ENCODE data around the gene SLC9A3.
"Not testable (repeated sequence)": the region's sequence is repeated elsewhere in the genome, so short reads cannot be mapped to it uniquely, and the experiment has no call there.

Gene SLC9A3

GRCh38 chr5:524234-524972, at the start of gene SLC9A3:
Gene SLC9A3, minus strand, starts transcription at chr5:524449.
- no peak for DNase-seq (ENCODE audit: low read depth in 2 of 2)

DNA sequence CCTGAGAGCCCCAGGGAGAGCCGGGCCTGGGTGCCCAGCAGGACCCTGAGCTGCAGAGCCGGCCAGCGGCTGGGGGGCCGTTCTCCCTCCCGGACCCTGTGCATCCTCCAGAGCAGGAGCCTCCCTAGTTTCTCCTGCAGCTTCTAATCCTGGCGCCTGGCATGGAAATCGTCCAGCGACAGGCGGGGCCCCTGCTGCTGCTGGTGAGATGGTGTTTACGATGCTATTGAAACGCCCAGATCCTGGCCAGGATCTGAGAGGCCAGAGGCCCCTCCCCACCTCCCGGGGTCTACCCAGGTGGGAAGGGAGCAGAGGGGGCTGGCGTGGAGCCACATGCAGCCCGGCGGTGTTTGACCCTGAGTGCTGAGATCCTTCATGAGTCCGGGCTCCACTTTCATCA, 49.7 kb upstream of the SLC9A3 start:
- no peak for DNase-seq (ENCODE audit: low read depth in 2 of 2)

- DNase-seq (ENCODE audit: low read depth in 2 of 2): no peak
Measured at GRCh38 chr5:573206-573605, 49.0 kb upstream of the SLC9A3 start.

- DNase-seq (ENCODE audit: low read depth in 2 of 2): no peak
Measured at GRCh38 chr5:572398-573019, 48.3 kb upstream of the SLC9A3 start.

GRCh38 chr5:571791-572190, 47.5 kb upstream of the SLC9A3 start:
- no peak for DNase-seq (ENCODE audit: low read depth in 2 of 2)

GRCh38 chr5:570886-571285, 46.6 kb upstream of the SLC9A3 start:
- DNase-seq (ENCODE audit: low read depth in 2 of 2): no peak

DNA sequence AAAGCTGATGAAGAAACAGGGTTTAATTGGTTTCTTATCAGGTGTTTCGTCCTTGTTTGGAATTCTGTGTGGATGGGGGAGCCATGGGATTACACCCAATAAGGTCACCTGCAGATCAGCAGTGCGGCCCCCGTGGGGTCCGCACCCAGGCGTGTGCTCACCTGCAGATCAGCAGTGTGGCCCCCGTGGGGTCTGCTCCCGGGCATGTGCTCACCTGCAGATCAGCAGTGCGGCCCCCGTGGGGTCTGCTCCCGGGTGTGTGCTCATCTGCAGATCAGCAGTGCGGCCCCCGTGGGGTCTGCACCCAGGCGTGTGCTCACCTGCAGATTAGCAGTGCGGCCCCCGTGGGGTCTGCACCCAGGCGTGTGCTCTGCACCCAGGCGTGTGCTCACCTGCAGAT, 46.2 kb upstream of the SLC9A3 start:
- no peak for DNase-seq (ENCODE audit: low read depth in 2 of 2)

GRCh38 chr5:569868-570361, 45.7 kb upstream of the SLC9A3 start:
- no peak for DNase-seq (ENCODE audit: low read depth in 2 of 2)

GRCh38 chr5:569358-569867, 45.2 kb upstream of the SLC9A3 start:
- DNase-seq (ENCODE audit: low read depth in 2 of 2): no peak

GRCh38 chr5:568809-569208, 44.6 kb upstream of the SLC9A3 start:
- DNase-seq (ENCODE audit: low read depth in 2 of 2): no peak

DNA sequence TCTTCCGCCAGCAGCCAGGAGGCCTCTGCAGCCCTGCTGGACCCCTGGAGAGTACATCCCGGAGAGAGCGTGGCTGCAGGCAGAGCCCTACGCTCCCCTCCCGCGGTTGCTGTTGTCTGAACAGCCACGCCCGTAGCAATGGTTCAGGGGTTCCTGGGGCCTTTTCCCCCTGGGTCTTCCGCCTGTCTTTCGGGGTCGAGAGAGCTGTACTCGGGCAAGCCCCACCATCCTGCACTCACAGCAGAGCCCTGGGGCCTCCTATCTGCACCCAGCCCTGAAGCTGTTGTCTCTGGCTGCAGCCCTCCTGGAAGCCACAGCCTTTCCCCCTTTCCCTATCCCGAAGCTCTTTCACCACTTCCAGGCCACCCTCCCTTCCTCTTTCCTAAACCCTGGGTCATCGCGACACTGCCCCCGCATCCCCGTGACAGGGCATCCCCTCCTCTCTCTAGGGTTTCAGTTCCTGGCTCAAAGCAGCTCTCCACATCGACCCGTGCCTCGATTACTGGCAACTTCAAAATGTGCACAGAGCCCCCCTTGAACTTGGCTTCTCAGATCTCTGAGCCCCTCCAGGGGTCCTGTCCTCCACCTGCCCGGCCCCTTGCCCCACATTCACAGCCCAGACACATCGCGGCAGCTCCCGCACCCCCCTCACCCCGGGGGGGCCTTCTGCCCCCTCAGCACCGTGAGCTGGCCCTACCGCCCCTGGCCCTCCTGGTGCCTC, 44.0 kb upstream of the SLC9A3 start:
- no peak for DNase-seq (ENCODE audit: low read depth in 2 of 2)

DNA sequence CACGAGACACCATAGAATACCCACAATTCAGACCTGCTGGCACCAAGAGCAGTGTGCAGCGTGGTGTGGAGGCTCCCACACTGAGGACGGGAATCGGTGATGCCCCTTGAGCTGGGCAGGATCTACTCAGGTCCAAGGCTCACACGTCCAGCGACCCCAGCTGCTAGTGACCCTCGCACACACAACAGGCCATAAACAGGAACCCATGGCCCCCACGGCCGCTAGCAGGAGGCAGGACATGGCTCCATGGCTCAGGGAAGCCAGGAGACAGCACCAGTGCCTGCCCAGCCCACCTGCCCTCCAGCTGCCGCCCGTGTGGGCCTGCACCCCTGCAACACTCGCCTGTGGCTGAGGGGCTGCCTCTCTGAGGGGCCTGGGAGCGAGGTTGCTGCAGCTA, 43.4 kb upstream of the SLC9A3 start:
- DNase-seq (ENCODE audit: low read depth in 2 of 2): no peak

DNA sequence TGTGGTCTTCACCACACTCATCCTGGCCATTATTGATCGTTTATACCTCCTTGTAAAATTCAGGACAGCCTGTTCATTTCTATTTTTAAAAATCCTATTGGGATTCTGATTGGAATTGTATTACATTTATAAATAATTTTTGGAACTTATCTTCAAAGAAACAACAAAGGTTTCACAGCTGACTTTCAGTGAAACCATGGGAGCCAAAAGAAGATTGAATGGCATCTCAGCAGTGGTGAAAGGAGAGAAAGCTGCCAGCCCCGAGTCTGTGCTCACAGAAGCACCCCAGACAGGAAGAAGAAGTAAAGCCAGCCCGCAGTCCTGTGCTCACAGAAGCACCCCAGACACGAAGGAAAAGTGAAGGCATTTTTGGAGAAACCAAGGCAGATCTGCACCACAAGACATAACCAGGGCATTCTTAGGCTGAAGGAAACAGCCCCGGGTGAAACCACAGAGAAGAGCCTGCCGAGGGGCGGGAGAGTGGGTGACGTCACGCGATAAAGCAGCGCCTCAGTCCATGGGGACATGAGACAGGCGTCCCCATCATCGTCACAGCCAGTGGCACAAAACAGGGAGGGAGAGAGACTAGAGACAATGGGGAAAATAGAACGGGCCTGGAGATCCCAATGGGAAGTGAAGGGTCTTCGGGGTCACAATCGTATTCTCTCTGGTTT, 42.5 kb upstream of the SLC9A3 start:
- DNase-seq (ENCODE audit: low read depth in 2 of 2): no peak

DNA sequence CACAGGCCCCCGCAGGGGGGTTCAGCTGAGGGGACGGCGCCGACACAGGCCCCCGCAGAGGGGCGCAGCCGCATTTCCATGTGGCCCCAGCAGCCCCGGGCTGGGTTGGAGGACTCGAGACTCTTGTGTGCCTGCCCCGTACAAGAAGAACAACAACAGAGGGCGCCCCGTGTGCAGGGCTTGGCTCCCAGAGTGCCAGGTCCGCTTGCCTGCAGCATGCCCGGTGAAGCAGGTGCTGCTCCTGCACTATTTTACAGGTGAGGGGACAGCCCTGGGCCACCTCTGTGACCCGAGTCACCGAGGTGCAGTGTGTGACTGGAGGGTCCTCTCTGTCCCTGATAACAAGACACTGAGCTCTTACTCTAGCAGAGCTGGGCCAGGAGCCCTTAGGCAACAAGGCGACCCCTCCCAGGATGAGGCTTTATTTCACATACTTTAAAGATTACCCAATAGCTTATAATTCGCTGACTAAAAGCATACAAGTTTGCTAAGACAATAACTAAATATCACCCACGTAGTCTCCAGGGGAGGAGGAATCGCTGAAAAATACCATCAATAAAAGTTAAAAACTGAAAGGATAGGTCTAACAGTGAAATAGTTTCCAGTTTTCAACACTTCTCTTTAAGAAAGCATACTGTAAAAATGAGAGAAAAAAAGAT, 41.7 kb upstream of the SLC9A3 start:
- no peak for DNase-seq (ENCODE audit: low read depth in 2 of 2)

DNA sequence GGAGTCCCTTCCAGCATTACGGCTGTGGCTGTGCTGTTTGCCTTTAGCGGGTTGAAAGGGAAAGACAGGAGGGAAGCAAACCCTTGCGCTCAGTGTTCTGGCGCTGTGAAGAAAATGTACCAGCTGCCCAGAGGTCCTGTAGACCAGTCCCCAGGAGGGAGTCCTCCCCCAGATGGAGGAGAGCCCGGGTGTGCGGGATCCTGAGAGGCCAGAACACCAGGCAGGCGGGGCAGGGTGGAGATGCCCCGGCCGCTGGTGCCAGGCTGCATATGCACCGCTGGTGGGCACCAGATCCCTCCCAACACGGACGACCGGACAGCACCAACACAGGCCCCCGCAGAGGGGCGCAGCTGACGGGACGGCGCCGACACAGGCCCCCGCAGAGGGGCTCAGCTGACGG, 37.2 kb upstream of the SLC9A3 start:
- no peak for DNase-seq (ENCODE audit: low read depth in 2 of 2)

- DNase-seq (ENCODE audit: low read depth in 2 of 2): no peak
Measured at GRCh38 chr5:560792-561166, 36.5 kb upstream of the SLC9A3 start.

- DNase-seq (ENCODE audit: low read depth in 2 of 2): no peak
Measured at GRCh38 chr5:558871-559503, 34.7 kb upstream of the SLC9A3 start.

DNA sequence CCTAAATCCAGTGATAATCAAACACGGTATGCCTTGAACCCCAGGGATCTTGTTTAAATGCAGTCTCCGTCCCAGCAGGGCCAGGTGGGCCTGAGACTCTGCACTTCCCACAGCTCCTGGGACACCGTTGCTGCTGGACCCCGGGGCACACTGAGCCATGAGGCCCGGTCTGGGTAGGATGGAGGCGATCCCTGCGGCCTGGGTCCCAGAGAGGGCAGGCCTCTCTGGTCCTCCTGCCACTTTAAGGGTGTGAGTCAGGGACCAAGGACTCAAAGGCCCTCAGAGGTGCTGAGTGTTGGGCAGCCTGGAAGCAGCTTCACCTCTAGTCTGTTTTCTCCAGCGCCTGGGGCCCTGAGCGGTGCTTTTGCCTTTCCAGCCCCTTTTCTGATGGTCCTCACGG, 34.1 kb upstream of the SLC9A3 start:
- DNase-seq (ENCODE audit: low read depth in 2 of 2): no peak

- DNase-seq (ENCODE audit: low read depth in 2 of 2): not testable (repeated sequence)
Measured at GRCh38 chr5:557917-558316, 33.7 kb upstream of the SLC9A3 start.

DNA sequence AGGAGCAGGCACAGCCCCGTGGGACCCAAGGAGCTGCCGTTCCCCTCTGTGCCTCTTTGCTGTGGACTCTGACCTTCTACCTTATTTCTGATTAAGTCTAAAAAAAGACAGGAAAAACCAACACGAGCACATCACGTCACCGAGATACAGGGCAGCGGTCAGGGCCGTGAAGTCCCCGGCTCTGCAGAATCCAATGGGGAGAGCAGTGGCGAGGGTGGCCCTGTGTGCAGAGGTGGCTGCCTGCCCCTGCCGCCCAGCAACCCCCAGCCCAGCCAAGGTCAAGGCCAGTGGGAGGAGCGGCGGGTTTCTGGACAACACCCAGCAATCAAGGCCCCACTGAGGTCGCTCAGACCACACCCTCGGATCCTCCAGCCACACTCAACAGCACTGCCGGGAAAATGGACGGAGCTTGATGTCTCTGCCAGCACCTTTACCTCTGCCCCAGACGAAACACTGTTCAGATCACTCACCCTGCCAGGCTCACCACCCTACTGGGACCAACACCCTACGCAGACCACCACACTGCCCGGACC, 32.7 kb upstream of the SLC9A3 start:
- DNase-seq (ENCODE audit: low read depth in 2 of 2): no peak

Data from stimulated activated CD4-positive, alpha-beta T cell treated with anti-CD3 and anti-CD28 coated beads, Interleukin-1b, Interleukin-23, amount 100 ng/mL, for 4 hours (primary cell).